ENCODE data around the gene TP53I11.

The TP53I11 gene

GRCh38 chr11:44893308-44893822, 57.3 kb downstream of the TP53I11 start:
- no peaks in the 10 kb centered on the region for H3K27me3 ChIP-seq (ENCODE audit: insufficient read depth, low read length)
- H3K9ac ChIP-seq (ENCODE audit: low read depth, low read length), result no peak overlapping the region
- peaks cover 14% of the 10 kb centered on the region for H3K4me1 ChIP-seq (ENCODE audit: insufficient read depth, low read length)
- no peak overlapping the region for H3K4me3 ChIP-seq (ENCODE audit: low read length)
- no peak overlapping the region for H3K27ac ChIP-seq (ENCODE audit: low read depth, low read length)
- no peaks in the 10 kb centered on the region for H3K36me3 ChIP-seq (ENCODE audit: insufficient read depth, low read length)
- 72% methylated on average over 10 of the region's 10 CpGs for WGBS
- H3K9me3 ChIP-seq (ENCODE audit: insufficient read depth, low read depth, low read length), result no peaks in the 10 kb centered on the region

GRCh38 chr11:44892843-44893242, 57.8 kb downstream of the TP53I11 start:
- H3K9me3 ChIP-seq (ENCODE audit: insufficient read depth, low read depth, low read length), result no peaks in the 10 kb centered on the region
- H3K27me3 ChIP-seq (ENCODE audit: insufficient read depth, low read length), result no peaks in the 10 kb centered on the region
- peaks cover 19% of the 10 kb centered on the region for H3K4me1 ChIP-seq (ENCODE audit: insufficient read depth, low read length)
- 87% methylated on average over 7 of the region's 7 CpGs for WGBS
- H3K9ac ChIP-seq (ENCODE audit: low read depth, low read length), result no peak overlapping the region
- H3K4me3 ChIP-seq (ENCODE audit: low read length), result no peak overlapping the region
- no peak overlapping the region for H3K27ac ChIP-seq (ENCODE audit: low read depth, low read length)
- H3K36me3 ChIP-seq (ENCODE audit: insufficient read depth, low read length), result no peaks in the 10 kb centered on the region

GRCh38 chr11:44889266-44889665, 61.4 kb downstream of the TP53I11 start:
- peaks cover 49% of the 10 kb centered on the region for H3K4me1 ChIP-seq (ENCODE audit: insufficient read depth, low read length)
- H3K27me3 ChIP-seq (ENCODE audit: insufficient read depth, low read length), result no peaks in the 10 kb centered on the region
- H3K4me3 ChIP-seq (ENCODE audit: low read length), result no peak overlapping the region
- H3K9me3 ChIP-seq (ENCODE audit: insufficient read depth, low read depth, low read length), result no peaks in the 10 kb centered on the region
- 97% methylated on average over 1 of the region's 1 CpG for WGBS
- no peaks in the 10 kb centered on the region for H3K36me3 ChIP-seq (ENCODE audit: insufficient read depth, low read length)
- H3K27ac ChIP-seq (ENCODE audit: low read depth, low read length), result no peak overlapping the region
- no peak overlapping the region for H3K9ac ChIP-seq (ENCODE audit: low read depth, low read length)

GRCh38 chr11:44887636-44888035, 63.0 kb downstream of the TP53I11 start:
- H3K4me3 ChIP-seq (ENCODE audit: low read length), result no peak overlapping the region
- WGBS, result 50% methylated on average over 3 of the region's 3 CpGs
- no peaks in the 10 kb centered on the region for H3K9me3 ChIP-seq (ENCODE audit: insufficient read depth, low read depth, low read length)
- no peaks in the 10 kb centered on the region for H3K27me3 ChIP-seq (ENCODE audit: insufficient read depth, low read length)
- H3K9ac ChIP-seq (ENCODE audit: low read depth, low read length), result no peak overlapping the region
- peaks cover 37% of the 10 kb centered on the region for H3K4me1 ChIP-seq (ENCODE audit: insufficient read depth, low read length)
- H3K36me3 ChIP-seq (ENCODE audit: insufficient read depth, low read length), result no peaks in the 10 kb centered on the region
- H3K27ac ChIP-seq (ENCODE audit: low read depth, low read length), result no peak overlapping the region

GRCh38 chr11:44886790-44887140, 63.9 kb downstream of the TP53I11 start:
- no peaks in the 10 kb centered on the region for H3K9me3 ChIP-seq (ENCODE audit: insufficient read depth, low read depth, low read length)
- WGBS, result 92% methylated on average over 3 of the region's 3 CpGs
- no peak overlapping the region for H3K27ac ChIP-seq (ENCODE audit: low read depth, low read length)
- H3K36me3 ChIP-seq (ENCODE audit: insufficient read depth, low read length), result no peaks in the 10 kb centered on the region
- H3K9ac ChIP-seq (ENCODE audit: low read depth, low read length), result no peak overlapping the region
- H3K4me3 ChIP-seq (ENCODE audit: low read length), result no peak overlapping the region
- H3K27me3 ChIP-seq (ENCODE audit: insufficient read depth, low read length), result no peaks in the 10 kb centered on the region
- peaks cover 37% of the 10 kb centered on the region for H3K4me1 ChIP-seq (ENCODE audit: insufficient read depth, low read length)

GRCh38 chr11:44885919-44886789, 64.5 kb downstream of the TP53I11 start:
- no peak overlapping the region for H3K4me3 ChIP-seq (ENCODE audit: low read length)
- H3K9me3 ChIP-seq (ENCODE audit: insufficient read depth, low read depth, low read length), result no peaks in the 10 kb centered on the region
- H3K27ac ChIP-seq (ENCODE audit: low read depth, low read length), result no peak overlapping the region
- H3K36me3 ChIP-seq (ENCODE audit: insufficient read depth, low read length), result no peaks in the 10 kb centered on the region
- WGBS, result 74% methylated on average over 13 of the region's 13 CpGs
- no peak overlapping the region for H3K9ac ChIP-seq (ENCODE audit: low read depth, low read length)
- H3K27me3 ChIP-seq (ENCODE audit: insufficient read depth, low read length), result no peaks in the 10 kb centered on the region
- peaks cover 35% of the 10 kb centered on the region for H3K4me1 ChIP-seq (ENCODE audit: insufficient read depth, low read length)

- WGBS, result 72% methylated on average over 12 of the region's 12 CpGs
- no peak overlapping the region for H3K27ac ChIP-seq (ENCODE audit: low read depth, low read length)
- no peaks in the 10 kb centered on the region for H3K9me3 ChIP-seq (ENCODE audit: insufficient read depth, low read depth, low read length)
- no peaks in the 10 kb centered on the region for H3K27me3 ChIP-seq (ENCODE audit: insufficient read depth, low read length)
- no peak overlapping the region for H3K9ac ChIP-seq (ENCODE audit: low read depth, low read length)
- H3K4me3 ChIP-seq (ENCODE audit: low read length), result no peak overlapping the region
- peaks cover 35% of the 10 kb centered on the region for H3K4me1 ChIP-seq (ENCODE audit: insufficient read depth, low read length)
- no peaks in the 10 kb centered on the region for H3K36me3 ChIP-seq (ENCODE audit: insufficient read depth, low read length)
Observed at GRCh38 chr11:44885065-44885810, 65.4 kb downstream of the TP53I11 start.

- Histone ChIP-seq H3K4me3 (ENCODE audit: low read length) (no peak overlapping the region), H3K9me3 (ENCODE audit: insufficient read depth, low read depth, low read length) (no peaks in the 10 kb centered on the region), H3K4me1 (ENCODE audit: insufficient read depth, low read length) (peaks cover 36% of the 10 kb centered on the region), H3K9ac (ENCODE audit: low read depth, low read length) (no peak overlapping the region), H3K36me3 (ENCODE audit: insufficient read depth, low read length) (no peaks in the 10 kb centered on the region), H3K27me3 (ENCODE audit: insufficient read depth, low read length) (peaks cover 7% of the 10 kb centered on the region; the same call in 1 of the 2 replicates), H3K27ac (ENCODE audit: low read depth, low read length) (no peak overlapping the region)
- 92% methylated on average over 6 of the region's 6 CpGs for WGBS
Observed at GRCh38 chr11:44884056-44884455, 66.6 kb downstream of the TP53I11 start.

GRCh38 chr11:44883277-44883676, 67.4 kb downstream of the TP53I11 start:
- Histone ChIP-seq H3K36me3 (ENCODE audit: insufficient read depth, low read length) (no peaks in the 10 kb centered on the region), H3K27me3 (ENCODE audit: insufficient read depth, low read length) (peaks cover 12% of the 10 kb centered on the region; the same call in 1 of the 2 replicates), H3K9ac (ENCODE audit: low read depth, low read length) (no peak overlapping the region), H3K4me1 (ENCODE audit: insufficient read depth, low read length) (peaks cover 43% of the 10 kb centered on the region), H3K9me3 (ENCODE audit: insufficient read depth, low read depth, low read length) (no peaks in the 10 kb centered on the region), H3K4me3 (ENCODE audit: low read length) (no peak overlapping the region), H3K27ac (ENCODE audit: low read depth, low read length) (no peak overlapping the region)
- 95% methylated on average over 6 of the region's 6 CpGs for WGBS

All from HUES64 (cell line).